Gastrocnemius medialis (tissue), 4 donors: ENCODE measurements around the gene KLK6. TPM values are rescaled to one million over a fixed set of nuclear protein-coding genes. Genes with fewer than 3 reads are reported as not detected.

Experiments
- ATAC-seq, 2 donors: fragments of 150-250 bp; one replicate each; pipeline ENCODE4 v1.9.1; 2016
- DNase-seq, 2 donors: peaks; one replicate each; pipeline ENCODE4 v3.0.0-alpha.2; 2019
- H3K27ac ChIP-seq, 4 donors: fragments of 200-600 bp; sonication (generic); 1 replicate in 1 of 4; 2 replicates in 3 of 4; pipeline ENCODE4 v1.5.1; 2016 to 2018; ENCODE audit warnings: mild to moderate bottlenecking in 2 of 4, moderate library complexity in 1 of 4
- H3K27me3 ChIP-seq, 3 donors: fragments of 200-600 bp; sonication (generic) in 2 of 3; 1 replicate in 1 of 3; 2 replicates in 2 of 3; pipeline versions ENCODE4 v1.5.1 to v1.6.0; 2016 to 2019; ENCODE audit warnings: mild to moderate bottlenecking in 1 of 3, moderate library complexity in 1 of 3
- H3K36me3 ChIP-seq, 2 donors: fragments of 200-600 bp; sonication (generic) in 1 of 2; one replicate each; pipeline ENCODE4 v1.5.1; 2017 to 2018
- H3K4me1 ChIP-seq, 2 donors: fragments of 200-600 bp; sonication (generic) in 1 of 2; one replicate each; pipeline ENCODE4 v1.5.1; 2016 to 2017; ENCODE audit warnings: mild to moderate bottlenecking in 2 of 2
- H3K4me3 ChIP-seq, 4 donors: fragments of 200-600 bp; sonication (generic) in 3 of 4; 1 replicate in 1 of 4; 2 replicates in 3 of 4; pipeline ENCODE4 v1.5.1; 2016 to 2019; ENCODE audit warnings: mild to moderate bottlenecking in 2 of 4
- H3K9me3 ChIP-seq, 3 donors: fragments of 200-600 bp; sonication (generic) in 2 of 3; 1 replicate in 1 of 3; 2 replicates in 2 of 3; pipeline ENCODE4 v1.5.1; 2016 to 2019
- CTCF ChIP-seq, 5 experiments: fragments of 450-650 bp in 3 of 5; fragments of 200-600 bp in 2 of 5; sonication (generic) in 2 of 5; IDR thresholded peaks in 4 of 5; conservative IDR thresholded peaks in 1 of 5; 1 replicate in 4 of 5; 2 replicates in 1 of 5; pipeline ENCODE4 v1.5.1; 2016 to 2019; ENCODE audit warnings: antibody characterized with exemption in 5 of 5, mild to moderate bottlenecking in 3 of 5, moderate library complexity in 3 of 5
- POLR2A ChIP-seq, 2 donors: fragments of 450-650 bp; IDR thresholded peaks; one replicate each; pipeline ENCODE4 v1.6.1; 2017; ENCODE audit warnings: antibody characterized with exemption in 2 of 2, mild to moderate bottlenecking in 2 of 2, moderate library complexity in 2 of 2
- in situ Hi-C, 4 donors: fragments of 200-750 bp; cut with MboI; loops; one replicate each; pipeline versions ENCODE4 v1.15.0 to v1.8.0; 2017; ENCODE audit warnings: low sequenced_read_pairs in 4 of 4
- intact Hi-C: fragments of 100-400 bp; cut with DNase I; formaldehyde crosslinking; loops from one replicate; pipeline ENCODE4 v1.15.1; 2023; ENCODE audit warnings: low total_unique reads
- total RNA-seq, 4 donors: library from RNA; depleted of rRNA; stranded (reverse); fragments of >200 nt; gene quantifications; one replicate each; pipeline versions ENCODE4 v1.1.0 to v1.2.3, GENCODE V29; 2016

Gene KLK6
- total RNA-seq, 4 donors from 2014 or later = not detected

- ATAC-seq = no peak
- DNase-seq = no peak
- no peak within 1 kb of the TSS for H3K4me3 ChIP-seq
- in situ Hi-C loops (no loop called here), intact Hi-C loops (no loop called here)
- H3K36me3 ChIP-seq = no peaks in the 10 kb centered on the region
- H3K9me3 ChIP-seq = no peaks in the 10 kb centered on the region
- H3K27me3 ChIP-seq = peaks cover 22 to 35% (median 26%) of the 10 kb centered on the region in 3 donors
- H3K4me1 ChIP-seq = no peaks in the 10 kb centered on the region
- H3K27ac ChIP-seq = no peak within 1 kb of the TSS
- TF ChIP-seq CTCF (IDR thresholded peaks at IDR 0.05 in 4 of 5, conservative IDR thresholded peaks at IDR 0.05 in 1 of 5) (no peak), POLR2A (IDR thresholded peaks at IDR 0.05) (no peak)
These were observed 57.9 kb downstream of the KLK6 start, which contains the start of gene KLK4 for GRCh38 chr19:50911206-50912101. Gene KLK4, minus strand, starts transcription at chr19:50911395. Its CDS starts 657 bp downstream, at chr19:50910738.

GRCh38 chr19:50910722-50911121, 58.7 kb downstream of the KLK6 start:
- no peak overlapping the region for H3K4me3 ChIP-seq
- intact Hi-C loops (no loop called here), in situ Hi-C loops (no loop called here)
- no peaks in the 10 kb centered on the region for H3K4me1 ChIP-seq
- no peak for DNase-seq
- H3K9me3 ChIP-seq = no peaks in the 10 kb centered on the region
- H3K27me3 ChIP-seq = peaks cover 22 to 31% (median 26%) of the 10 kb centered on the region in 3 donors
- no peak for ATAC-seq
- H3K27ac ChIP-seq = no peak overlapping the region
- TF ChIP-seq POLR2A (IDR thresholded peaks at IDR 0.05) (no peak), CTCF (IDR thresholded peaks at IDR 0.05 in 4 of 5, conservative IDR thresholded peaks at IDR 0.05 in 1 of 5) (no peak)
- H3K36me3 ChIP-seq = no peaks in the 10 kb centered on the region

- Histone ChIP-seq H3K36me3 (no peaks in the 10 kb centered on the region), H3K4me1 (no peaks in the 10 kb centered on the region), H3K4me3 (no peak overlapping the region), H3K9me3 (no peaks in the 10 kb centered on the region), H3K27ac (no peak overlapping the region), H3K27me3 (peaks cover 22 to 31% (median 26%) of the 10 kb centered on the region in 3 donors)
- DNase-seq = no peak
- ATAC-seq = no peak
- in situ Hi-C loops = no loop called here
- TF ChIP-seq CTCF (IDR thresholded peaks at IDR 0.05 in 4 of 5, conservative IDR thresholded peaks at IDR 0.05 in 1 of 5) = no peak
- no peak for TF ChIP-seq POLR2A (IDR thresholded peaks at IDR 0.05)
- intact Hi-C loops = no loop called here
These were observed 59.9 kb downstream of the KLK6 start for GRCh38 chr19:50909240-50910070.

Other genes with a start within 250 kb of the KLK6 start
- gene SHANK1, start 249.8 kb downstream of the KLK6 start, total RNA-seq = under 1 TPM in 1 of 4 donors, not detected in 3; 0.68 TPM
- gene CLEC11A, start 246.2 kb downstream of the KLK6 start, total RNA-seq = 1 to 10 TPM; 2.1 to 5.0 (median 2.7) TPM
- gene GPR32, start 199.1 kb downstream of the KLK6 start, total RNA-seq = not detected
- gene ACP4, start 179.2 kb downstream of the KLK6 start, total RNA-seq = not detected
- gene KLK1, start 145.8 kb downstream of the KLK6 start, total RNA-seq = under 1 TPM in 1 of 4 donors, not detected in 3; 0.41 TPM
- not detected for gene KLK15, start 136.0 kb downstream of the KLK6 start, total RNA-seq
- not detected for gene KLK3, start 114.7 kb downstream of the KLK6 start, total RNA-seq
- not detected for gene KLK2, start 96.2 kb downstream of the KLK6 start, total RNA-seq
- not detected for gene KLK4, start 58.2 kb downstream of the KLK6 start, total RNA-seq
- not detected for gene KLK5, start 16.6 kb downstream of the KLK6 start, total RNA-seq
- not detected for gene KLK7, start 14.3 kb upstream of the KLK6 start, total RNA-seq
- gene KLK8, start 32.0 kb upstream of the KLK6 start, total RNA-seq = not detected
- 1 to 10 TPM in 1 of 4 donors, not detected in 3; 1.6 TPM for gene KLK10, start 50.1 kb upstream of the KLK6 start, total RNA-seq
- gene KLK11, start 57.0 kb upstream of the KLK6 start, total RNA-seq = not detected
- gene KLK12, start 65.4 kb upstream of the KLK6 start, total RNA-seq = not detected
- not detected for gene KLK13, start 95.5 kb upstream of the KLK6 start, total RNA-seq
- gene KLK14, start 113.3 kb upstream of the KLK6 start, total RNA-seq = not detected
- gene CTU1, start 138.8 kb upstream of the KLK6 start, total RNA-seq = 10 to 100 TPM in 2 of 4 donors, 1 to 10 TPM in 2; 5.8 to 11.9 (median 9.3) TPM
- 1 to 10 TPM in 2 of 4 donors, under 1 TPM in 1, not detected in 1; 0.72 to 1.4 (median 1.0) TPM for gene SIGLEC9, start 155.3 kb upstream of the KLK6 start, total RNA-seq
- under 1 TPM in 3 of 4 donors, not detected in 1; 0.13 to 0.97 (median 0.23) TPM for gene SIGLEC7, start 172.7 kb upstream of the KLK6 start, total RNA-seq